ENCODE results near the gene MYBPC1.
"Not testable (repeated sequence)": the region's sequence is repeated elsewhere in the genome, so short reads cannot be mapped to it uniquely, and the experiment has no call there.

MYBPC1 gene

GRCh38 chr12:101733166-101733565 is 138.4 kb downstream of the MYBPC1 start:
- DNase-seq (ENCODE audit: low read depth in 3 of 3): no peak

- not testable (repeated sequence) for DNase-seq (ENCODE audit: low read depth in 3 of 3)
Measured at GRCh38 chr12:101734482-101734881, 139.7 kb downstream of the MYBPC1 start.
